A673 (cell line): ENCODE data around the gene TMEFF1.

ENCODE experiments used
- CTCF ChIP-seq: fragments of 300-800, 200-600 bp; sonication (generic); conservative IDR thresholded peaks from 2 replicates; pipeline ENCODE4 v1.5.1; 2017; ENCODE audit warnings: low read depth, mild to moderate bottlenecking, antibody characterized with exemption, low read length, moderate library complexity, mixed read lengths
- EZH2 ChIP-seq: fragments of 200-600 bp; sonication (generic); IDR thresholded peaks from 2 replicates; pipeline ENCODE4 v1.6.1; 2017; ENCODE audit warnings: borderline replicate concordance, low read depth, mild to moderate bottlenecking, mixed read lengths, antibody characterized with exemption, low read length; ENCODE audit not compliant: poor library complexity, severe bottlenecking

GRCh38 chr9:100567856-100568255, 94.9 kb downstream of the TMEFF1 start:
- TF ChIP-seq CTCF = no peak
- TF ChIP-seq EZH2 = no peak
